Stomach smooth muscle (tissue), 2 donors: ENCODE measurements around the gene NR6A1.

ENCODE experiments used
- H3K27ac ChIP-seq: one replicate; pipeline ENCODE4 v1.7.0; 2013; ENCODE audit warnings: mild to moderate bottlenecking, low read length, inconsistent platforms
- H3K27me3 ChIP-seq, 2 donors: one replicate each; pipeline ENCODE4 v1.7.0; 2013; ENCODE audit warnings: low read length in 2 of 2; ENCODE audit not compliant: insufficient read depth in 2 of 2, control insufficient read depth in 1 of 2
- H3K36me3 ChIP-seq, 2 donors: one replicate each; pipeline ENCODE4 v1.7.0; 2013; ENCODE audit warnings: low read length in 2 of 2; ENCODE audit not compliant: control insufficient read depth in 2 of 2, insufficient read depth in 2 of 2
- H3K4me1 ChIP-seq: one replicate; pipeline ENCODE4 v1.7.0; 2013; ENCODE audit warnings: low read length; ENCODE audit not compliant: control insufficient read depth, insufficient read depth
- H3K4me3 ChIP-seq, 2 donors: one replicate each; pipeline ENCODE4 v1.7.0; 2013; ENCODE audit warnings: low read length in 2 of 2
- H3K9ac ChIP-seq, 2 donors: one replicate each; pipeline ENCODE4 v1.7.0; 2013; ENCODE audit warnings: low read length in 2 of 2, mild to moderate bottlenecking in 1 of 2
- H3K9me3 ChIP-seq, 2 donors: one replicate each; pipeline ENCODE4 v1.7.0; 2013; ENCODE audit warnings: low read length in 2 of 2; ENCODE audit not compliant: control insufficient read depth in 2 of 2
- donor health status: healthy.
- donor health status: Pancreatic carcinoma.

Gene NR6A1

DNA sequence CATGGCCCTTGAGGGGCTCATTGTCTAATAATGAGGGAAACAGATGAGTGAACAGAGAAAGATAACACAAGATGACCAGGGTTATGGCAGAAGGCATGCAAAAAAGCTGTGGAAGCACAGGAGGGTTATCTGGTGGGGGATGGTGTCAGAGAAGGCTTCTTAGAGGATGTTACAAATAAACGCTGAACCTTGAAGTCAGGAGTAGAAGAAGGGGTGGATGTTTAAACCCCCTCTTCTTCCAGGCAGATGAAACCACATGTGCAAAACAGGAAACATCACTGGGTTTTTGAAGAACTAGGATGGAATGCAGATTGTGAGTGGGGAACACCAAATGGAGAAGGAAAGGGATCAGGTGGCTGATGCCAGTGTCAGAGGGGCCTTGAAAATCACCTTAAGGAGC lies 222.1 kb downstream of the NR6A1 start:
- no peaks in the 10 kb centered on the region for H3K9me3 ChIP-seq
- H3K27ac ChIP-seq, result no peak overlapping the region
- peaks cover 0 to 3% of the 10 kb centered on the region in 2 donors for H3K27me3 ChIP-seq
- H3K4me1 ChIP-seq, result no peaks in the 10 kb centered on the region
- no peak overlapping the region for H3K9ac ChIP-seq
- no peak overlapping the region for H3K4me3 ChIP-seq
- H3K36me3 ChIP-seq, result no peaks in the 10 kb centered on the region

DNA sequence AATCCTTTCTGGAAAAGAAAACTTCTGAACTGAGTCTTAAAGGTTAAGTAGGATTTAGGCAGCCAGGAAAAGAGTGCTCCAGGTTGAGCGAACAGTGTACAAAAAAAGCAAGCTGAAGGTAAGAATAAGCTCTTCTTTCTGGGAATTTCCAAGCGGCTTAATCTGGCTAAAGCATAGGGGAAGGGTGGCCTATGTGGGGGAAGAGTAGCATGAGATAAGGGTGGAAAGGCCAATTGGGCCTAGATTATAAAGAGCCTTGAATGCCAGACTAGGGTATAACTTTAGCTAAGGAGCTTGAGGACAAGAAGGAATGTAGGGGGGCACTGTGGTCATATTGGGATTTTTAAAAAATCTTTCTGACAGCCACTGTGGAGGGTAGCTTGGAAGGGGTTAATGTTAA lies 226.6 kb downstream of the NR6A1 start:
- H3K9ac ChIP-seq, result no peak overlapping the region
- no peak overlapping the region for H3K27ac ChIP-seq
- H3K4me3 ChIP-seq, result no peak overlapping the region
- H3K36me3 ChIP-seq, result no peaks in the 10 kb centered on the region
- peaks cover 0 to 2% of the 10 kb centered on the region in 2 donors for H3K27me3 ChIP-seq
- no peaks in the 10 kb centered on the region for H3K9me3 ChIP-seq
- H3K4me1 ChIP-seq, result no peaks in the 10 kb centered on the region

DNA sequence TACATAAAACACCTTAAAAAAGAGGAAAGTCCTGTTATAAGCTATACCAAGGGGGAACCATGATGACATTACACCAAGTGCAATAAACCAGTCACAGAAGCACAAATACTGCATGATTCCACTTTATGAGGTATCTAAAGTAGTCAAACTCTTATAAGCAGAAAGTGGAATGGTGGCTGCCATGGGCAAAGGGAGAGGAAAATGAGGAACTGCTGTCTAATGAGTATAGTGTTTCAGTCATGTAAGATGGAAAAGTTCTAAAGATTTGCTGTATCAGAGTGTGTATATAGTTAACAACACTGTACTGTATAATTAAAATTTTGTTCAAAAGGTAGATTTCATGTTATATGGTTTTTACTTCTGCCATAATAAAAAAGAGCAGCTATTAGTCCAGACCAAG lies 229.3 kb downstream of the NR6A1 start:
- Histone ChIP-seq H3K9me3 (no peaks in the 10 kb centered on the region), H3K9ac (no peak overlapping the region), H3K36me3 (no peaks in the 10 kb centered on the region), H3K4me1 (no peaks in the 10 kb centered on the region), H3K27ac (no peak overlapping the region), H3K27me3 (peaks cover 0 to 2% of the 10 kb centered on the region in 2 donors), H3K4me3 (no peak overlapping the region)

DNA sequence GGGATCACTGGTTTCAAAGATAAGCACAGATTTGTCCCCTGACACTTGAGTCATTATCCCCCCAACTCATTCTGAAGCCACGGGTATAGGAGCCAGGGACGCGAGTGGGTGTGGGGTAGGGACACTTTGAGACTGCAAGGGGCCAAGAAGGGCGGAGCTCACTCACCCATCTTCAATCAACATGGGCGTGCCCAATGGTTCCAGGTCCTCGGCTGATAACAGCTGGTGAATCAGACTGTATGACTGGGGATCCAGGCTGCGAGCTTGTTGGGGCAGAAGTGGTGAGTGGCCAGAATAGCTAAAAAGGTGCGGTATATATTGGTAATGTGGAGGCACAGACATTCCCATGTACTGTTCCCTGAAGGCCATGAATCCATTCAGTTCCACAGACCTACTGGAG lies 233.2 kb downstream of the NR6A1 start:
- no peak overlapping the region for H3K9ac ChIP-seq
- H3K9me3 ChIP-seq, result no peaks in the 10 kb centered on the region
- H3K4me1 ChIP-seq, result no peaks in the 10 kb centered on the region
- no peaks in the 10 kb centered on the region for H3K36me3 ChIP-seq
- H3K27me3 ChIP-seq, result peaks cover 0 to 3% of the 10 kb centered on the region in 2 donors
- H3K4me3 ChIP-seq, result no peak overlapping the region
- H3K27ac ChIP-seq, result no peak overlapping the region

DNA sequence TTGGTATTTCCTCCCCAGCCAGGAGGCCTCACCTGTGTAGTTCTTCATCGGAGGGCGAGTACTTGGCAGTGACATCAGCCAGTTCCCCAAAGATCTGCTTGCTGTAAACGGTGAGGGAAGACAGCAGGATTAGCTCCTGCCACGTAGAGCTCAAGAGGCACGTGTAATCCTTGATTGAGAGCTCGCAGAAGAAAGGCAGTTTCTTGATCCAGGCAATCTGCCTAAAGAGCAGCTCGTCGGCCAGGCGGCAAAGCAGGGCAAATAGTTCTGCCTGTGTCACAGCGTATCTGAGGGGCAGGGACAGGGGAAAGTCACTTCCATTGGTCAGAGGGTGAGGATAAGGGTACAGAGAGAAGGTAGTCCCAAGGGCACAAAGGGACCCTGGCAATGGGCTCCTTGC lies 235.3 kb downstream of the NR6A1 start:
- H3K9ac ChIP-seq, result no peak overlapping the region

GRCh38 chr9:124532897-124533296 lies 238.2 kb downstream of the NR6A1 start:
- no peak overlapping the region for H3K9ac ChIP-seq
- no peak overlapping the region for H3K4me3 ChIP-seq
- no peaks in the 10 kb centered on the region for H3K9me3 ChIP-seq
- no peak overlapping the region for H3K27ac ChIP-seq
- peaks cover 0 to 2% of the 10 kb centered on the region in 2 donors for H3K27me3 ChIP-seq
- no peaks in the 10 kb centered on the region for H3K36me3 ChIP-seq
- H3K4me1 ChIP-seq, result no peaks in the 10 kb centered on the region

More for the DNA sequence above, 235.3 kb downstream of the NR6A1 start:
- Histone ChIP-seq H3K27ac (no peak overlapping the region), H3K9me3 (no peaks in the 10 kb centered on the region), H3K36me3 (no peaks in the 10 kb centered on the region), H3K27me3 (peaks cover 0 to 3% of the 10 kb centered on the region in 2 donors), H3K4me1 (no peaks in the 10 kb centered on the region), H3K4me3 (no peak overlapping the region)

DNA sequence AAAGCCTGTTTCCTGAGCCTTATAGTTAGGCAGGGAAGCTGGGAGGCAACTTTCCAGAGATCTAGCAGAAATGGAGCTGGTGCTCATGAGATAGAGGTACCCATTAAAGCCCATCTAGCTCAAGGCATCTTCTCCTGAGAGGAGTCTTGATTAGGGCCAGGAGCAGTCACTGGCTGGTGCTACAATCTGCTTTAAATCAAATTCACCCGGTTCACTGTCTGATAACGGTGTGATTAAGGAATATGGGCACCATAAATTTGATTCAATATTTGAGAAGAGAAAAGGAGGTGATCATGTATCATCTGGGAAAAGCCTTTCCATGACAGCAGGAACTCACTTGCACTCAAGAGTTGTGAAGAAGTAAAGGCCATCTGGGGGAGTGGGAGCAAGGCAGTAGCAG lies 240.0 kb downstream of the NR6A1 start:
- Histone ChIP-seq H3K36me3 (no peaks in the 10 kb centered on the region), H3K27me3 (peaks cover 0 to 2% of the 10 kb centered on the region in 2 donors), H3K9ac (no peak overlapping the region), H3K4me1 (no peaks in the 10 kb centered on the region), H3K9me3 (no peaks in the 10 kb centered on the region), H3K27ac (no peak overlapping the region), H3K4me3 (no peak overlapping the region)

DNA sequence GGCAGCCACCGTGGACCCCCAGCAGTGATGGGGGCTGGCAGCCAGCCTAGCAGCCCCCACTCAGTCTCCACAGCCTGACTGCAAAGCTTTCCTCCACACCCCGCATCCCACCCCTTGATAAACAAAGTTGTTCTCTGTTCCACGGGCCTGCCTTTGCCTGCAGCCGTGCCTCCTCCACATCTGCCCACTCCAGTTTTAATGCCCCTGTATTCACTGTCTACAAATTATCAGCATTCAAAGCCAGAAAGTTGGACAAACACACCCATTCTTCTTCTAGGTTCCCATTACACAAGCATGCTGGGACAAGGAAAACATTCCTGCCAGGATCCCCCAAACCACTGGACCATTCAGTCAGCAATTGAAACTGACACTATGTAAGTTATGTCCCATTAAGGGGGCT lies 240.9 kb downstream of the NR6A1 start:
- Histone ChIP-seq H3K9ac (no peak overlapping the region), H3K27ac (no peak overlapping the region), H3K4me1 (no peaks in the 10 kb centered on the region), H3K4me3 (no peak overlapping the region), H3K9me3 (no peaks in the 10 kb centered on the region), H3K36me3 (no peaks in the 10 kb centered on the region), H3K27me3 (no peaks in the 10 kb centered on the region)

DNA sequence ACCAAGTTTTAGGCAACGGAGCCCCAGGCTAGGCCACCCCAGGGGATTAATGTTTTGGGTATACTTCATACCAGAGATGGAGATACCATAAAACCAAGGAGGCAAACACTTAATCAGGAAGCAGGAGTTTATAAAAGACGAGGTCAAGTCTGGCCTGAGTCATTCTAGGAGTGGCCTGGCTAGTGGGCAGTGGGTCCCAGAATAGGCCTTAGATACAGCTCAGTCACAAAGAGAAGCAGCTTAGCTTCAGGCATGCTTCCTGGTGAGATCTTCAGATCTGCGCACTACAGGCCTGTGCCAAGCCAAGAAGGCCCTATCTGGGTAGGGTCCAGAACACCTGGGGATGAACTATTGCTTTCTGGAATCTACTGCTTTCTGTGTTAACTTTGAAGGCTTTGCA lies 243.3 kb downstream of the NR6A1 start:
- H3K9ac ChIP-seq, result no peak overlapping the region
- no peak overlapping the region for H3K4me3 ChIP-seq
- no peak overlapping the region for H3K27ac ChIP-seq
- H3K36me3 ChIP-seq, result no peaks in the 10 kb centered on the region
- no peaks in the 10 kb centered on the region for H3K27me3 ChIP-seq
- H3K9me3 ChIP-seq, result no peaks in the 10 kb centered on the region
- no peaks in the 10 kb centered on the region for H3K4me1 ChIP-seq

GRCh38 chr9:124526174-124526573 lies 244.9 kb downstream of the NR6A1 start:
- Histone ChIP-seq H3K9me3 (no peaks in the 10 kb centered on the region), H3K36me3 (no peaks in the 10 kb centered on the region), H3K27ac (no peak overlapping the region), H3K4me3 (no peak overlapping the region), H3K27me3 (no peaks in the 10 kb centered on the region), H3K9ac (no peak overlapping the region), H3K4me1 (no peaks in the 10 kb centered on the region)

GRCh38 chr9:124522121-124523098 lies 248.7 kb downstream of the NR6A1 start:
- H3K9ac ChIP-seq, result no peak overlapping the region
- no peak overlapping the region for H3K4me3 ChIP-seq
- H3K9me3 ChIP-seq, result no peaks in the 10 kb centered on the region
- no peaks in the 10 kb centered on the region for H3K36me3 ChIP-seq
- H3K27ac ChIP-seq, result no peak overlapping the region
- no peaks in the 10 kb centered on the region for H3K4me1 ChIP-seq
- no peaks in the 10 kb centered on the region for H3K27me3 ChIP-seq
